A549 (cell line): ENCODE data around the gene DBH. TPM values are rescaled to one million over a fixed set of nuclear protein-coding genes. Genes with fewer than 3 reads are reported as not detected.

Source experiments
- ATAC-seq, 2 experiments: fragments of 200-7000 bp in 1 of 2; fragments of >200 bp in 1 of 2; cut with Nextera tagmentation in 1 of 2; cut with Tn5 transposase in 1 of 2; 3 replicates each; pipeline versions ENCODE4 v1.8.0 to v1.9.1; 2018 to 2020; ENCODE audit warnings: mild to moderate bottlenecking in 1 of 2, moderate library complexity in 1 of 2
- CTCF ChIA-PET: fragments of 300-600 bp; sonication (Branson Sonifier 250); formaldehyde crosslinking; extraction: SDS; loops from one replicate; lab custom pipeline; 2021; ENCODE audit warnings: antibody characterized with exemption, inconsistent platforms; lab: Yijun Ruan, JAX
- POLR2A ChIA-PET: fragments of 350-600 bp; formaldehyde crosslinking; extraction: SDS; loops from one replicate; lab custom pipeline; 2021; ENCODE audit warnings: antibody characterized with exemption, inconsistent platforms; lab: Yijun Ruan, JAX
- DNase-seq, 2 experiments: peaks; one replicate each; pipeline versions ENCODE4 v3.0.0 to v3.0.0-alpha.2; 2011 to 2016; ENCODE audit warnings: low read depth in 1 of 2, low spot score in 1 of 2
- FAIRE-seq: peaks from 2 replicates; lab custom pipeline; 2011; peaks lifted over from hg19 to GRCh38; lab: Jason Lieb, UNC
- H3K27ac ChIP-seq, 2 experiments: fragments of >200 bp; sonication (Bioruptor Twin); formaldehyde crosslinking; 3 replicates each; pipeline ENCODE4 v1.5.1; 2016 to 2017
- H3K4me1 ChIP-seq: fragments of >200 bp; sonication (Bioruptor Twin); formaldehyde crosslinking; 3 replicates; pipeline ENCODE4 v1.6.1; 2016
- H3K4me2 ChIP-seq: fragments of >200 bp; sonication (Bioruptor Twin); formaldehyde crosslinking; 3 replicates; pipeline ENCODE4 v1.6.1; 2016
- H3K4me3 ChIP-seq: fragments of >200 bp; sonication (Bioruptor Twin); formaldehyde crosslinking; 3 replicates; pipeline ENCODE4 v1.5.1; 2016
- H3K9me3 ChIP-seq: fragments of >200 bp; sonication (Bioruptor Twin); formaldehyde crosslinking; 3 replicates; pipeline ENCODE4 v1.6.1; 2016
- E2F6 ChIP-seq: IDR thresholded peaks from 2 replicates; pipeline ENCODE4 v1.6.1; 2012; ENCODE audit warnings: low read depth, borderline replicate concordance
- EP300 ChIP-seq, 2 experiments: fragments of >200 bp; sonication (Bioruptor Twin); formaldehyde crosslinking; IDR thresholded peaks; 2 replicates in 1 of 2; 3 replicates in 1 of 2; pipeline ENCODE4 v1.6.1; 2016 to 2017
- ESRRA ChIP-seq: fragments of 150-350 bp; IDR thresholded peaks from 2 replicates; pipeline ENCODE4 v1.6.1; 2014; ENCODE audit warnings: mild to moderate bottlenecking, low read length, borderline replicate concordance
- FOXS1 ChIP-seq: fragments of 250-450 bp; sonication (Bioruptor Pico); IDR thresholded peaks from 2 replicates; pipeline ENCODE4 v1.5.0; 2020; ENCODE audit warnings: mild to moderate bottlenecking, moderate library complexity
- HES2 ChIP-seq: fragments of >200 bp; sonication (Bioruptor Twin); formaldehyde crosslinking; IDR thresholded peaks from 2 replicates; pipeline ENCODE4 v1.6.1; 2016
- HMGXB4 ChIP-seq: fragments of 250-450 bp; sonication (Bioruptor Pico); IDR thresholded peaks from 2 replicates; pipeline ENCODE4 v1.5.0; 2021; ENCODE audit warnings: mild to moderate bottlenecking, moderate library complexity, borderline replicate concordance
- HOXA7 ChIP-seq: fragments of 250-450 bp; sonication (Bioruptor Pico); IDR thresholded peaks from 2 replicates; pipeline ENCODE4 v1.5.0; 2020; ENCODE audit warnings: mild to moderate bottlenecking, moderate library complexity
- KDM5A ChIP-seq: fragments of 200-600 bp; sonication (generic); IDR thresholded peaks from 2 replicates; pipeline ENCODE4 v1.6.1; 2016; ENCODE audit warnings: antibody characterized with exemption, mild to moderate bottlenecking
- NFE2L2 ChIP-seq: fragments of 150-350 bp; conservative IDR thresholded peaks from 2 replicates; pipeline ENCODE4 v1.6.1; 2014; ENCODE audit warnings: low read length
- POLR2A ChIP-seq: IDR thresholded peaks from 2 replicates; pipeline ENCODE4 v1.6.1; 2012; ENCODE audit warnings: mild to moderate bottlenecking, low read length
- REST ChIP-seq: fragments of 200-600 bp; sonication (generic); IDR thresholded peaks from 2 replicates; pipeline ENCODE4 v1.6.1; 2016; ENCODE audit warnings: antibody characterized with exemption, mild to moderate bottlenecking, moderate library complexity
- RFX5 ChIP-seq: fragments of 450-650 bp; IDR thresholded peaks from 2 replicates; pipeline ENCODE4 v1.7.1; 2014; ENCODE audit warnings: antibody characterized with exemption, mild to moderate bottlenecking, moderate library complexity
- RNF2 ChIP-seq: fragments of 200-600 bp; sonication (generic); IDR thresholded peaks from 2 replicates; pipeline ENCODE4 v1.6.1; 2016; ENCODE audit warnings: low read depth, mild to moderate bottlenecking, antibody characterized with exemption, moderate library complexity, borderline replicate concordance
- SREBF2 ChIP-seq: fragments of 450-650 bp; IDR thresholded peaks from 2 replicates; pipeline ENCODE4 v1.6.1; 2014; ENCODE audit warnings: mild to moderate bottlenecking, moderate library complexity
- TP53 ChIP-seq: fragments of 250-450 bp; sonication (Bioruptor Pico); IDR thresholded peaks from 2 replicates; pipeline ENCODE4 v1.5.0; 2021; ENCODE audit warnings: mild to moderate bottlenecking, moderate library complexity
- USF2 ChIP-seq: fragments of 450-650 bp; IDR thresholded peaks from 2 replicates; pipeline ENCODE4 v1.6.1; 2014; ENCODE audit warnings: antibody characterized with exemption
- ZFP36 ChIP-seq: fragments of 450-650 bp; IDR thresholded peaks from 2 replicates; pipeline ENCODE4 v1.6.1; 2014; ENCODE audit warnings: borderline replicate concordance; ENCODE audit not compliant: partially characterized antibody
- ZSCAN20 ChIP-seq: fragments of 250-450 bp; sonication (Bioruptor Pico); IDR thresholded peaks from 2 replicates; pipeline ENCODE4 v1.8.0; 2022; ENCODE audit warnings: mild to moderate bottlenecking, moderate library complexity
- WGBS: methylation state at CpG from one replicate; pipeline ENCODE4 v1.1.6; 2017; ENCODE audit errors: missing lambda C conversion rate; 5-methylcytosine and 5-hydroxymethylcytosine counted together
- polyA plus RNA-seq, 4 experiments: library from polyadenylated mRNA; depleted of rRNA in 3 of 4; stranded (reverse); fragments of >200 nt; fragmentation: RNase III in 1 of 4; extraction: RNeasy Plus Mini Kit Qiagen cat#74134 plus additional on column Dnase treatment in 1 of 4; gene quantifications; 2 replicates in 3 of 4; 3 replicates in 1 of 4; pipeline ENCODE4 v1.2.3, GENCODE V29; 2011 to 2017

The DBH gene
- polyA plus RNA-seq, 2 of the 4 experiments (the other 2 are of a cell fraction), result not detected

- TF ChIP-seq SREBF2 (no peak), KDM5A (no peak)
Measured at GRCh38 chr9:133655701-133656100, 19.5 kb downstream of the DBH start (continued).

- FAIRE-seq (no peak), ATAC-seq (no peak), DNase-seq (no peak)
- TF ChIP-seq ESRRA, result no peak
- TF ChIP-seq SREBF2, result no peak
- TF ChIP-seq ZSCAN20, result no peak
- TF ChIP-seq EP300 (IDR thresholded peaks at IDR 0.05), result no peak
- TF ChIP-seq REST, result no peak
- no peak for TF ChIP-seq POLR2A
- no peak for TF ChIP-seq HOXA7 (CRISPR knock-in tag)
- TF ChIP-seq HMGXB4 (CRISPR knock-in tag), result no peak
- no peak for TF ChIP-seq E2F6
- no peak for TF ChIP-seq USF2
- TF ChIP-seq TP53, result no peak
- no peak for TF ChIP-seq FOXS1 (CRISPR knock-in tag)
- TF ChIP-seq NFE2L2, result no peak
- TF ChIP-seq RNF2, result no peak
- no peak for TF ChIP-seq RFX5
- TF ChIP-seq ZFP36, result no peak
- no peak for TF ChIP-seq HES2
- no peak overlapping the region for H3K4me2 ChIP-seq
- ChIA-PET CTCF (interaction anchor here (1.2 kb wide), 1 partner anchor 14 kb away, joined by 3 read pairs; no protein-coding TSS in a partner anchor), POLR2A (no interaction called here)
- H3K27ac ChIP-seq, result no peak overlapping the region
- H3K9me3 ChIP-seq, result no peaks in the 10 kb centered on the region
- H3K4me3 ChIP-seq, result no peak overlapping the region
- peaks cover 15% of the 10 kb centered on the region; the same call in 2 of the 3 replicates for H3K4me1 ChIP-seq
- 57% methylated on average over 22 of the region's 36 CpGs for WGBS
Measured at GRCh38 chr9:133656211-133657119, 20.3 kb downstream of the DBH start.
